HCT116 (cell line): ENCODE measurements around the gene PPP3CB. TPM values are rescaled to one million over a fixed set of nuclear protein-coding genes. Genes with fewer than 3 reads are reported as not detected.

ENCODE experiments used
- ATAC-seq: fragments of 200-7000 bp; cut with Tn5 transposase; 2 replicates; pipeline ENCODE4 v1.9.1; 2020; ENCODE audit warnings: mild to moderate bottlenecking, moderate library complexity
- Bru-seq: library from RNA; stranded (reverse); fragments of 400-500 nt; gene quantifications from one replicate; lab custom pipeline; 2021; lab: Mats Ljungman, UMichigan
- BruChase-seq, 2 experiments: library from RNA; stranded (reverse); fragments of 400-500 nt; gene quantifications; one replicate each; lab custom pipeline; 2021; lab: Mats Ljungman, UMichigan
- BruUV-seq: library from RNA; stranded (reverse); fragments of 400-500 nt; replicated peaks from 2 replicates; lab custom pipeline; 2021; lab: Mats Ljungman, UMichigan
- CTCF ChIA-PET: fragments of 300-600 bp; sonication (Branson Sonifier 250); formaldehyde crosslinking; loops from one replicate; lab custom pipeline; 2021; ENCODE audit warnings: antibody characterized with exemption; lab: Charles Lee
- POLR2A ChIA-PET: fragments of 300-600, 350-600 bp; sonication (Branson Sonifier 250); formaldehyde crosslinking; loops from one replicate; lab custom pipeline; 2021; ENCODE audit warnings: antibody characterized with exemption; lab: Charles Lee
- RAD21 ChIA-PET, 2 experiments: fragments of 300-600 bp; sonication (Branson Sonifier 250); formaldehyde crosslinking; loops; one replicate each; lab custom pipeline; 2023; ENCODE audit warnings: low total read pairs in 2 of 2; ENCODE audit not compliant: uncharacterized antibody in 2 of 2, unreplicated experiment in 2 of 2, low non-redundant PET in 1 of 2; lab: Charles Lee
- DNase-seq: peaks from one replicate; pipeline ENCODE4 v3.0.0-alpha.2; 2010; ENCODE audit warnings: low read depth, low spot score
- H2AFZ ChIP-seq: fragments of 200-600 bp; shearing (Covaris generic), sonication (generic); 2 replicates; pipeline ENCODE4 v1.6.1; 2017; ENCODE audit warnings: low read depth, mixed run types, mixed read lengths, antibody characterized with exemption, low read length; ENCODE audit not compliant: poor library complexity, severe bottlenecking
- H3K27ac ChIP-seq: 2 replicates; pipeline ENCODE4 v1.5.1; 2012; ENCODE audit warnings: low read depth, low read length
- H3K27me3 ChIP-seq: fragments of 200-600 bp; sonication (generic); 2 replicates; pipeline ENCODE4 v1.6.1; 2016; ENCODE audit warnings: mixed run types, low read length, mixed read lengths; ENCODE audit not compliant: insufficient read depth
- H3K36me3 ChIP-seq, 2 experiments: fragments of 200-500 bp in 1 of 2; fragments of 200-600 bp in 1 of 2; sonication (Bioruptor generic) in 1 of 2; sonication (generic) in 1 of 2; 2 replicates each; pipeline versions ENCODE4 v1.5.1 to v1.6.1; 2014 to 2016; ENCODE audit warnings: low read length in 2 of 2, inconsistent platforms in 1 of 2, mixed read lengths in 1 of 2, mixed run types in 1 of 2; ENCODE audit not compliant: insufficient read depth in 2 of 2, control insufficient read depth in 1 of 2
- H3K4me1 ChIP-seq, 2 experiments: fragments of 200-600 bp in 1 of 2; sonication (generic) in 1 of 2; 2 replicates each; pipeline versions ENCODE4 v1.5.1 to v1.6.1; 2012 to 2017; ENCODE audit warnings: low read length in 2 of 2, inconsistent platforms in 1 of 2, mild to moderate bottlenecking in 1 of 2, mixed read lengths in 1 of 2, mixed run types in 1 of 2, moderate library complexity in 1 of 2; ENCODE audit not compliant: insufficient read depth in 2 of 2, control insufficient read depth in 1 of 2
- H3K4me2 ChIP-seq: fragments of 200-600 bp; sonication (generic); 2 replicates; pipeline ENCODE4 v1.6.1; 2017; ENCODE audit warnings: mixed run types, low read length, mixed read lengths
- H3K4me3 ChIP-seq, 2 experiments: fragments of 200-600 bp in 1 of 2; sonication (generic) in 1 of 2; replicated peaks in 1 of 2; 2 replicates each; pipeline ENCODE4 v1.5.1; 2011 to 2016; ENCODE audit warnings: low read length in 2 of 2, control low read depth in 1 of 2, low read depth in 1 of 2, mild to moderate bottlenecking in 1 of 2, mixed read lengths in 1 of 2, mixed run types in 1 of 2
- H3K79me2 ChIP-seq: fragments of 200-600 bp; sonication (generic); 2 replicates; pipeline ENCODE4 v1.6.1; 2017; ENCODE audit warnings: mild to moderate bottlenecking, mixed run types, low read length, moderate library complexity, mixed read lengths; ENCODE audit not compliant: insufficient read depth
- H3K9ac ChIP-seq: fragments of 200-600 bp; sonication (generic); 2 replicates; pipeline ENCODE4 v1.6.1; 2016; ENCODE audit warnings: low read length, mixed read lengths
- H3K9me2 ChIP-seq: fragments of 200-600 bp; sonication (generic), shearing (Covaris generic); 2 replicates; pipeline ENCODE4 v1.6.1; 2017; ENCODE audit warnings: mixed run types, mild to moderate bottlenecking, moderate library complexity; ENCODE audit not compliant: insufficient read depth
- H3K9me3 ChIP-seq, 2 experiments: fragments of 200-500 bp in 1 of 2; fragments of 200-600 bp in 1 of 2; sonication (Bioruptor generic) in 1 of 2; sonication (generic) in 1 of 2; 2 replicates each; pipeline ENCODE4 v1.6.1; 2014 to 2017; ENCODE audit warnings: low read length in 2 of 2, mixed read lengths in 2 of 2, inconsistent platforms in 1 of 2, low read depth in 1 of 2, mild to moderate bottlenecking in 1 of 2, mixed run types in 1 of 2, moderate library complexity in 1 of 2; ENCODE audit not compliant: control insufficient read depth in 1 of 2, insufficient read depth in 1 of 2
- H4K20me1 ChIP-seq: fragments of 200-600 bp; sonication (generic), shearing (Covaris generic); 2 replicates; pipeline ENCODE4 v1.6.1; 2017; ENCODE audit warnings: mixed run types, mild to moderate bottlenecking, moderate library complexity; ENCODE audit not compliant: insufficient read depth
- CBX3 ChIP-seq: IDR thresholded peaks from 2 replicates; pipeline ENCODE4 v1.6.1; 2012; ENCODE audit warnings: low read depth
- CEBPB ChIP-seq: IDR thresholded peaks from 2 replicates; pipeline ENCODE4 v1.6.1; 2012; ENCODE audit warnings: low read depth
- EGR1 ChIP-seq: IDR thresholded peaks from 2 replicates; pipeline ENCODE4 v1.6.1; 2012; ENCODE audit warnings: low read depth
- EZH2 ChIP-seq: fragments of 200-600 bp; sonication (generic); IDR thresholded peaks from 2 replicates; pipeline ENCODE4 v1.6.1; 2017; ENCODE audit warnings: antibody characterized with exemption, mixed run types
- EZH2phosphoT487 ChIP-seq: fragments of 200-600 bp; IDR thresholded peaks from 2 replicates; pipeline ENCODE4 v1.6.1; 2018; ENCODE audit warnings: antibody characterized with exemption, borderline replicate concordance
- FOSL1 ChIP-seq: IDR thresholded peaks from 2 replicates; pipeline ENCODE4 v1.6.1; 2012; ENCODE audit warnings: low read depth
- JUND ChIP-seq: IDR thresholded peaks from 2 replicates; pipeline ENCODE4 v1.6.1; 2012
- POLR2A ChIP-seq: IDR thresholded peaks from 2 replicates; pipeline ENCODE4 v1.7.0; 2011; ENCODE audit warnings: borderline replicate concordance; ENCODE audit not compliant: insufficient read depth, insufficient read length; ENCODE audit errors: extremely low read depth
- POLR2AphosphoS5 ChIP-seq: IDR thresholded peaks from 2 replicates; pipeline ENCODE4 v1.6.1; 2011; ENCODE audit warnings: mild to moderate bottlenecking, low read depth, low read length, moderate library complexity
- RAD21 ChIP-seq: IDR thresholded peaks from 2 replicates; pipeline ENCODE4 v1.6.1; 2012; ENCODE audit warnings: low read depth, mild to moderate bottlenecking
- SP1 ChIP-seq: IDR thresholded peaks from 2 replicates; pipeline ENCODE4 v1.6.1; 2012; ENCODE audit warnings: low read depth
- YY1 ChIP-seq: IDR thresholded peaks from 2 replicates; pipeline ENCODE4 v1.6.1; 2011; ENCODE audit warnings: low read length, low read depth, moderate library complexity, mild to moderate bottlenecking; ENCODE audit not compliant: insufficient replicate concordance; ENCODE audit errors: extremely low read depth
- ZFX ChIP-seq: fragments of 450-650 bp; IDR thresholded peaks from 2 replicates; pipeline ENCODE4 v1.6.1; 2017
- ZNF274 ChIP-seq: fragments of 200-500 bp; sonication (Bioruptor generic); IDR thresholded peaks from 2 replicates; pipeline ENCODE4 v1.6.1; 2014; ENCODE audit warnings: mild to moderate bottlenecking, low read depth, low read length, inconsistent platforms
- intact Hi-C: fragments of 100-400 bp; cut with micrococcal nuclease; formaldehyde crosslinking; loops from 2 replicates; pipeline ENCODE4 v1.10.0; 2022
- long read RNA-seq: library from polyadenylated mRNA; unstranded; transcript quantifications from one replicate; pipeline ENCODE4 v2.0.0, GENCODE V29; 2021; ENCODE audit not compliant: unreplicated experiment
- polyA plus RNA-seq: library from polyadenylated mRNA; unstranded; fragments of >200 nt; gene quantifications from 2 replicates; pipeline ENCODE4 v1.2.1, GENCODE V29; 2012; ENCODE audit warnings: missing spikeins
- total RNA-seq: library from RNA; stranded (reverse); gene quantifications from one replicate; pipeline ENCODE4 v1.2.1, GENCODE V29; 2021; ENCODE audit not compliant: unreplicated experiment
- TF ChIP-seq, protein P1 (sequence below): IDR thresholded peaks from 2 replicates; pipeline ENCODE4 v1.6.1; 2012
- TF ChIP-seq, protein P2 (sequence below), 3 experiments: fragments of 200-600 bp in 1 of 3; sonication (generic) in 1 of 3; IDR thresholded peaks in 2 of 3; conservative IDR thresholded peaks in 1 of 3; 2 replicates each; pipeline ENCODE4 v1.5.1; 2012 to 2017; ENCODE audit warnings: low read depth in 2 of 3, low read length in 2 of 3, antibody characterized with exemption in 1 of 3, borderline replicate concordance in 1 of 3, control low read depth in 1 of 3, mild to moderate bottlenecking in 1 of 3, mixed read lengths in 1 of 3, mixed run types in 1 of 3, moderate library complexity in 1 of 3; ENCODE audit not compliant: insufficient read depth in 1 of 3
- TF ChIP-seq, protein P3 (sequence below): IDR thresholded peaks from 2 replicates; pipeline ENCODE4 v1.6.1; 2011; ENCODE audit warnings: mild to moderate bottlenecking, low read length, moderate library complexity; ENCODE audit not compliant: insufficient replicate concordance; ENCODE audit errors: extremely low read depth

The PPP3CB gene
- total RNA-seq (32.0 TPM), Bru-seq, nascent RNA (percentile 84 among the genes with signal in this experiment), BruChase-seq, experiment 1, labeled RNA remaining after a 6-hour chase (percentile 87 among the genes with signal in this experiment), BruChase-seq, experiment 2, labeled RNA remaining after a 2-hour chase (percentile 87 among the genes with signal in this experiment)
- polyA plus RNA-seq: 23.0 and 24.4 TPM in 2 replicates
- long read RNA-seq, partial matches to known transcripts: 19 of 36 reads
- long read RNA-seq, other reads (novel, unspliced or antisense): 8 of 36 reads

DNA sequence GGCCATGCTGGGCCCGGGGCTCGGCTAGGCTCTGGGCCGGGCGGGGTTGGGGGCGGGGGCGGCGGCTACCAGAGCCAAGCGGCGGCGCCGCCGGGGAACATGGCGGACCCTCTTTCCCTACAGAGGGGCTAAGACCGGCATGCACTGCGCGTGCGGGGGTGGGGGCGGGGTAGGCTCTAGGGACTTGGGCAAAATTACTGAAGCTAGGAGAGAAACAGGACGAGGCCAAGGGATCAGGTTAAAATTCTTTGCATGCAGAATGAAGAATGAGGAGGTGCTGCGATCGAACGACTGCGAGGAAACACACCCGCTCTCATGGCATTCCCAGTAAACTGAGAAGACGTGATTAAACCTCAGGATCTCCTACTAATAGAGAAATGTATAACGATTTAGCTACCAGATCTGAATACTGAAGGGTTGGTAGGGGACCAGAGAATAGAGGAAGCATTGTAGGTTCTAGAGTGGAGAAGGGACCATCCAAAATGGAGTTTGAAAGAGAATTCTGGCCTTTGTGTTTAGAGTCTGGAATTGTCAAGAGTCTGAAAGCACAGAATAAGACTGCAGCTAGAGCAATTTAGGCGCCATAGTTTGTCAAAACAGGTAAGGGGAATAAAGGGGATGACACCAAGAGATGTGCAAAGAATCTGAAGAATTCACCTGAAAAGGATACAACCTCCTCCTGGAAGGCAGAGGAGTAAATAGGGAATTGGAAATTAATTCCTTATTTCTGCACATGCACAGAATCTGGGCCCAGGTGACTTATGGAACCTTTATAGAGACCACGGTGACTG is at the start of gene PPP3CB:
TSS of gene PPP3CB (minus strand) at position 141 of the 791 bp plus-strand sequence. CDS start at position 6, 135 bp downstream.
- ATAC-seq (peak; percentile 87), DNase-seq (peak; percentile 94)
- Histone ChIP-seq H3K27ac (peak within 1 kb of the TSS; percentile 97), H3K9me2 (no peaks in the 10 kb centered on the region; the same call in 1 of the 2 replicates), H3K27me3 (no peaks in the 10 kb centered on the region), H2AFZ (peak within 1 kb of the TSS; percentile 55), H3K9ac (peak within 1 kb of the TSS; percentile 87), H3K79me2 (peaks cover 48% of the 10 kb centered on the region), H3K9me3 (no peaks in the 10 kb centered on the region), H3K4me3 (peak within 1 kb of the TSS; percentile 94 to 98), H3K4me1 (peaks cover 13 to 21% of the 10 kb centered on the region in 2 experiments; a peak in 3 of 4 replicates), H3K36me3 (peaks cover 0 to 4% of the 10 kb centered on the region in 2 experiments; a peak in 1 of 4 replicates), H3K4me2 (peak within 1 kb of the TSS; percentile 92), H4K20me1 (no peaks in the 10 kb centered on the region)
- TSS peak; percentile 90 for BruUV-seq
- POLR2A ChIA-PET: interaction anchor here (0.7 to 2.2 kb wide), 4 partner anchors 26 to 1175 kb away, joined by 3 to 12 read pairs (median 3); partner anchors contain the start of gene DNAJC9
- intact Hi-C loops: loop anchor here (5.0 kb wide), 2 partner anchors 84 to 234 kb away; partner anchors contain the start of gene ANXA7
- RAD21 ChIA-PET: interaction anchor here in 1 of 2 experiments (0.6 kb wide), 1 partner anchor 74 kb away, joined by 3 read pairs; no protein-coding TSS in a partner anchor
- CTCF ChIA-PET: no interaction called here
- TF ChIP-seq EZH2phosphoT487 (no peak), EZH2 (no peak), FOSL1 (no peak), ZNF274 (no peak), CBX3 (peak; percentile 69; the same call in 1 of the 2 replicates), POLR2A (no peak), JUND (no peak; the same call in 1 of the 2 replicates), YY1 (peak; percentile 91), EGR1 (peak; percentile 99), RAD21 (no peak), SP1 (peak; percentile 81), POLR2AphosphoS5 (no peak; the same call in 1 of the 2 replicates), CEBPB (peak; percentile 21), ZFX (no peak)
- TF ChIP-seq, protein P1, sequence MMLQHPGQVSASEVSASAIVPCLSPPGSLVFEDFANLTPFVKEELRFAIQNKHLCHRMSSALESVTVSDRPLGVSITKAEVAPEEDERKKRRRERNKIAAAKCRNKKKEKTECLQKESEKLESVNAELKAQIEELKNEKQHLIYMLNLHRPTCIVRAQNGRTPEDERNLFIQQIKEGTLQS: no peak
- TF ChIP-seq, protein P2, sequence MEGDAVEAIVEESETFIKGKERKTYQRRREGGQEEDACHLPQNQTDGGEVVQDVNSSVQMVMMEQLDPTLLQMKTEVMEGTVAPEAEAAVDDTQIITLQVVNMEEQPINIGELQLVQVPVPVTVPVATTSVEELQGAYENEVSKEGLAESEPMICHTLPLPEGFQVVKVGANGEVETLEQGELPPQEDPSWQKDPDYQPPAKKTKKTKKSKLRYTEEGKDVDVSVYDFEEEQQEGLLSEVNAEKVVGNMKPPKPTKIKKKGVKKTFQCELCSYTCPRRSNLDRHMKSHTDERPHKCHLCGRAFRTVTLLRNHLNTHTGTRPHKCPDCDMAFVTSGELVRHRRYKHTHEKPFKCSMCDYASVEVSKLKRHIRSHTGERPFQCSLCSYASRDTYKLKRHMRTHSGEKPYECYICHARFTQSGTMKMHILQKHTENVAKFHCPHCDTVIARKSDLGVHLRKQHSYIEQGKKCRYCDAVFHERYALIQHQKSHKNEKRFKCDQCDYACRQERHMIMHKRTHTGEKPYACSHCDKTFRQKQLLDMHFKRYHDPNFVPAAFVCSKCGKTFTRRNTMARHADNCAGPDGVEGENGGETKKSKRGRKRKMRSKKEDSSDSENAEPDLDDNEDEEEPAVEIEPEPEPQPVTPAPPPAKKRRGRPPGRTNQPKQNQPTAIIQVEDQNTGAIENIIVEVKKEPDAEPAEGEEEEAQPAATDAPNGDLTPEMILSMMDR (IDR thresholded peaks at IDR 0.05 in 2 of 3, conservative IDR thresholded peaks at IDR 0.05 in 1 of 3; ENCODE audit: borderline replicate concordance in 1 of 3, insufficient read depth in 1 of 3, low read depth in 2 of 3, low read length in 2 of 3): no peak
- TF ChIP-seq, protein P3, sequence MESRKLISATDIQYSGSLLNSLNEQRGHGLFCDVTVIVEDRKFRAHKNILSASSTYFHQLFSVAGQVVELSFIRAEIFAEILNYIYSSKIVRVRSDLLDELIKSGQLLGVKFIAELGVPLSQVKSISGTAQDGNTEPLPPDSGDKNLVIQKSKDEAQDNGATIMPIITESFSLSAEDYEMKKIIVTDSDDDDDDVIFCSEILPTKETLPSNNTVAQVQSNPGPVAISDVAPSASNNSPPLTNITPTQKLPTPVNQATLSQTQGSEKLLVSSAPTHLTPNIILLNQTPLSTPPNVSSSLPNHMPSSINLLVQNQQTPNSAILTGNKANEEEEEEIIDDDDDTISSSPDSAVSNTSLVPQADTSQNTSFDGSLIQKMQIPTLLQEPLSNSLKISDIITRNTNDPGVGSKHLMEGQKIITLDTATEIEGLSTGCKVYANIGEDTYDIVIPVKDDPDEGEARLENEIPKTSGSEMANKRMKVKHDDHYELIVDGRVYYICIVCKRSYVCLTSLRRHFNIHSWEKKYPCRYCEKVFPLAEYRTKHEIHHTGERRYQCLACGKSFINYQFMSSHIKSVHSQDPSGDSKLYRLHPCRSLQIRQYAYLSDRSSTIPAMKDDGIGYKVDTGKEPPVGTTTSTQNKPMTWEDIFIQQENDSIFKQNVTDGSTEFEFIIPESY: no peak
